ENCODE measurements around the gene WDR54.

WDR54 gene

GRCh38 chr2:74421221-74421870, at the start of gene WDR54, which contains the start of gene C2orf81:
WDR54 (plus strand) TSS chr2:74421730; CDS start chr2:74422154, 424 bp downstream.
C2orf81 (minus strand) TSS chr2:74421619; CDS start chr2:74421560, 59 bp downstream.
- DNase-seq (ENCODE audit: low read depth in 2 of 2), result peak; percentile 89 to 90

- no peak for DNase-seq (ENCODE audit: low read depth in 2 of 2)
Observed at GRCh38 chr2:74372674-74373073, 48.9 kb upstream of the WDR54 start.

- no peak for DNase-seq (ENCODE audit: low read depth in 2 of 2)
Observed at GRCh38 chr2:74373221-74373676, 48.3 kb upstream of the WDR54 start.

GRCh38 chr2:74373985-74374384, 47.5 kb upstream of the WDR54 start:
- no peak for DNase-seq (ENCODE audit: low read depth in 2 of 2)

GRCh38 chr2:74374509-74375205, 46.9 kb upstream of the WDR54 start:
- DNase-seq (ENCODE audit: low read depth in 2 of 2), result no peak

GRCh38 chr2:74375838-74376237, 45.7 kb upstream of the WDR54 start:
- DNase-seq (ENCODE audit: low read depth in 2 of 2), result no peak

GRCh38 chr2:74378007-74378406, 43.5 kb upstream of the WDR54 start:
- no peak for DNase-seq (ENCODE audit: low read depth in 2 of 2)

- no peak for DNase-seq (ENCODE audit: low read depth in 2 of 2)
Observed at GRCh38 chr2:74379851-74380789, 41.4 kb upstream of the WDR54 start, which contains the start of gene DCTN1. DCTN1 (minus strand) TSS chr2:74380311; CDS start chr2:74380037, 274 bp downstream.

- DNase-seq (ENCODE audit: low read depth in 2 of 2), result no peak
Observed at GRCh38 chr2:74381751-74382150, 39.8 kb upstream of the WDR54 start.

GRCh38 chr2:74383254-74383653, 38.3 kb upstream of the WDR54 start:
- no peak for DNase-seq (ENCODE audit: low read depth in 2 of 2)

- DNase-seq (ENCODE audit: low read depth in 2 of 2), result no peak
Observed at GRCh38 chr2:74384051-74384450, 37.5 kb upstream of the WDR54 start.

- DNase-seq (ENCODE audit: low read depth in 2 of 2), result no peak
Observed at GRCh38 chr2:74385396-74385795, 36.1 kb upstream of the WDR54 start.

- DNase-seq (ENCODE audit: low read depth in 2 of 2), result no peak
Observed at GRCh38 chr2:74387346-74387745, 34.2 kb upstream of the WDR54 start.

- no peak for DNase-seq (ENCODE audit: low read depth in 2 of 2)
Observed at GRCh38 chr2:74390606-74391005, 30.9 kb upstream of the WDR54 start.

- no peak for DNase-seq (ENCODE audit: low read depth in 2 of 2)
Observed at GRCh38 chr2:74391209-74391579, 30.3 kb upstream of the WDR54 start.

GRCh38 chr2:74391580-74392448, 29.7 kb upstream of the WDR54 start:
- peak; percentile 90 to 94 for DNase-seq (ENCODE audit: low read depth in 2 of 2)

- no peak for DNase-seq (ENCODE audit: low read depth in 2 of 2)
Observed at GRCh38 chr2:74392449-74392743, 29.1 kb upstream of the WDR54 start.

GRCh38 chr2:74393525-74393924, 28.0 kb upstream of the WDR54 start:
- no peak for DNase-seq (ENCODE audit: low read depth in 2 of 2)

- no peak for DNase-seq (ENCODE audit: low read depth in 2 of 2)
Observed at GRCh38 chr2:74396149-74396548, 25.4 kb upstream of the WDR54 start.

- no peak for DNase-seq (ENCODE audit: low read depth in 2 of 2)
Observed at GRCh38 chr2:74399785-74400184, 21.7 kb upstream of the WDR54 start.

- no peak for DNase-seq (ENCODE audit: low read depth in 2 of 2)
Observed at GRCh38 chr2:74401891-74402290, 19.6 kb upstream of the WDR54 start.

Measured in stimulated activated CD4-positive, alpha-beta T cell treated with anti-CD3 and anti-CD28 coated beads, Interleukin-1b, Interleukin-23, amount 100 ng/mL, for 1 hour (primary cell).